HG02981 (cell line): ENCODE results near the gene PHACTR1.
"Not testable (repeated sequence)": the region's sequence is repeated elsewhere in the genome, so short reads cannot be mapped to it uniquely, and the experiment has no call there.

Source experiments
- ATAC-seq: cut with Tn5 transposase; IDR thresholded peaks from one replicate; pipeline ENCODE4 v1.9.1; 2021; ENCODE audit warnings: mild to moderate bottlenecking, moderate library complexity; ENCODE audit not compliant: unreplicated experiment

Gene PHACTR1

GRCh38 chr6:12943549-12943948, 227.0 kb downstream of the PHACTR1 start:
- no peak for ATAC-seq

- no peak for ATAC-seq
Observed at GRCh38 chr6:12944001-12944400, 227.4 kb downstream of the PHACTR1 start.

- ATAC-seq, result not testable (repeated sequence)
Observed at GRCh38 chr6:12944528-12944927, 228.0 kb downstream of the PHACTR1 start.

GRCh38 chr6:12947151-12947871, 230.7 kb downstream of the PHACTR1 start:
- no peak for ATAC-seq

- ATAC-seq, result no peak
Observed at GRCh38 chr6:12947967-12948366, 231.4 kb downstream of the PHACTR1 start.

- no peak for ATAC-seq
Observed at GRCh38 chr6:12950976-12951375, 234.4 kb downstream of the PHACTR1 start.

GRCh38 chr6:12951415-12951814, 234.8 kb downstream of the PHACTR1 start:
- ATAC-seq, result no peak

GRCh38 chr6:12952318-12952717, 235.8 kb downstream of the PHACTR1 start:
- no peak for ATAC-seq

- ATAC-seq, result no peak
Observed at GRCh38 chr6:12955956-12956355, 239.4 kb downstream of the PHACTR1 start.

GRCh38 chr6:12956991-12957320, 240.4 kb downstream of the PHACTR1 start:
- no peak for ATAC-seq

GRCh38 chr6:12957321-12958051, 240.9 kb downstream of the PHACTR1 start:
- no peak for ATAC-seq

GRCh38 chr6:12958052-12958706, 241.6 kb downstream of the PHACTR1 start:
- no peak for ATAC-seq

GRCh38 chr6:12961761-12962160, 245.2 kb downstream of the PHACTR1 start:
- no peak for ATAC-seq

GRCh38 chr6:12962529-12962928, 246.0 kb downstream of the PHACTR1 start:
- no peak for ATAC-seq

- ATAC-seq, result no peak
Observed at GRCh38 chr6:12962987-12963386, 246.4 kb downstream of the PHACTR1 start.

GRCh38 chr6:12963567-12963966, 247.0 kb downstream of the PHACTR1 start:
- no peak for ATAC-seq

- ATAC-seq, result no peak
Observed at GRCh38 chr6:12967686-12968085, 251.1 kb downstream of the PHACTR1 start.

GRCh38 chr6:12968290-12968689, 251.7 kb downstream of the PHACTR1 start:
- ATAC-seq, result no peak

- ATAC-seq, result no peak
Observed at GRCh38 chr6:12968839-12969558, 252.4 kb downstream of the PHACTR1 start.

- no peak for ATAC-seq
Observed at GRCh38 chr6:12969966-12970365, 253.4 kb downstream of the PHACTR1 start.

GRCh38 chr6:12973386-12973785, 256.8 kb downstream of the PHACTR1 start:
- no peak for ATAC-seq
